Kidney glomerular epithelial cell (primary cell): ENCODE data around the gene PER2.
A peak's percentile ranks its signal among the peaks of the same experiment; 100 is the strongest.

Source experiments
- DNase-seq: peaks from one replicate; lab custom pipeline; 2025; lab: John Stamatoyannopoulos, UW

PER2 gene

GRCh38 chr2:238308177-238308576 is 19.8 kb upstream of the PER2 start:
- DNase-seq = no peak

DNA sequence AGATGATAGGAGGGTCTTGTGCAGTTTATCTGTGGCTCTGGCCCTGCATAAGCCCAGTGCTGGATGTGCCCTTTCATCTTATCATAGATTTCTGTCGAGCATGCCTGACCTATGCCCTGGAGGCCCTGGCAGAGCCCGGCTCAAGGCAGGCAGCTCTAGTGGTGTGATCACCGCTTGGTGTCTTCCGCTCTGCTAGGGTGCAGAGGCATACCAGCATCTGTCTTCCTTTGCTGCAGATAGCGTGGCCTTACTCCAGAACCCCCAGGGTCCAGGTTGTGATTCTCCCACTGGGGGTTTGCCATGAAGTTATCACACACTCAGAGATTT is 18.2 kb upstream of the PER2 start:
- DNase-seq = no peak

GRCh38 chr2:238305965-238306671 is 17.7 kb upstream of the PER2 start:
- no peak for DNase-seq

- no peak for DNase-seq
Measured at GRCh38 chr2:238305092-238305862, 16.9 kb upstream of the PER2 start.

- no peak for DNase-seq
Measured at GRCh38 chr2:238304116-238304515, 15.7 kb upstream of the PER2 start.

- DNase-seq = no peak
Measured at GRCh38 chr2:238302751-238303150, 14.3 kb upstream of the PER2 start.

DNA sequence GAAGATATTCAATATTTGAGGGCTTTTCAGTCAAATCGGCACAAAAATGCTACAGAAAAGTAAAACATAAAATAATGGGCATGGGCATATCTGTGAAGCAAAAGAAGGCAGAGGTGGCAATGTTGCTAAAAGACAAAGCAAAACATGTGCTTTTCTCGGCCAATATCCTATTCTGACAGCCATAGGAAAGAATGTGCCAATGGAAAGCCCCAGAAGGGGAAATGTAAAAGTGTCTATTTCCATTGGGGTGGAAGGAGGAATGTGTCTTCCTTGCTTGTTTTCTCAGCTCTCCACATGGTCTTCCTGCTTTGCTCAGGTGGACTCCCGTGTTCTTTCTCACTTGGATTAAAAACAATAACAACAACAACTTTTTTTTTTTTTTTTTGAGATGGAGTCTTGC is 13.7 kb upstream of the PER2 start:
- DNase-seq = no peak

DNA sequence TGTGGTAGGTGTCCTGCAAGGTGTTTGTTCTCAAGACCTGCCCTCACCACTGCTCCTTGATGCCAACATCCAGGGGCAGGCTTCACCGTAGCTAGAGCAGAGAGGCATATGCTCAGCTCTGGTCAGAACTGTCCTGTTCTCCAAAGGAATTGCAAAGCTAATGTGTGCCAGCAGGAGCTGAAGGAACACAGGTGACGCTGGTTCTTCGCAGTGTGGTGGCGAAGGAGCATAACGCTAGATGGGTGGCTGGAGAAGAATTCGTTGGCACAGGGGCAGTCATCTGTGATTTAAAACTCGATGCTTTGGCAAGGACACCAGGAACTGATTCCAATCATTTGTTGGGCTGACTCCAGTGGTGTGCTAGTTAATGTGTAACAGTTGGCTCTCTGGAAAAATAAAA is 11.4 kb upstream of the PER2 start:
- DNase-seq = peak; percentile 25

DNA sequence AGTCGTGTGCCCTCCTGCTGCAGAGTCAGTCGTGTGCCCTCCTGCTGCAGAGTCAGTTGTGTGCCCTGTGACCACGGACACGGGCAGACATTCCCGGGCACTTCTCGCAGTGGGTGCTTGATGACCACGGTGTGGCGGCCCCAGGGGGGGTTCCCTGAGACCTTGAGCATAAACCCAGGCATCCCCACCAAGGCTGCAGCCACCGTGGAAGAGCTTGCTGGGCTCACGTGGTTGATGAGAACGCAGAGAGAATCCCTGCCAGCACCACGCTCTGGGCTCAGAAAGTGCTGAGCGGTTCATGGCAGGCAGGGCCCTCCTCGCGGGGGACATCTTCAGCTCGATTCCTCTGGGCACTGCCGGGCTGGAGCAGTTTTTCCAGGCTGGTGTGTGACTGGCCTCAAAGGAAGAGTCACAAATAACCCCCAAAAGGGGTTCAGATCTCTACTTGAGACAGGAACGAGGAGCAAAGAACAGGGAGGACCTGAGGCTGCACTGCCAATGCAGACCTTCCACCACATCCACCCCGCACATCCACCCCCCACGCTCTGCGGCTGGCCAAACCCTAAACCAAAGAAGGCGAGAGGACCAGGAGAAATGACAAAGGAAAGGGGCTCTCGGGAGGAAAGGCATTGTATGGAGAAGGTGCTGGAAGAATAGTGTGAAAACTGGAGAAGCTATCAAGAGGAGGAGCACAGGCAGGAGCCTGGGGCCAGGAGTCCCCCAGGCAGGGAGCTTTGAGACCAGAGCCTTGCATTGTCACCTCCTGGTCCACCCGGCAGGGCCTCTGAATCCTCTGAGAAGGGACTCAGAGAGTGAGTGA is 8.4 kb upstream of the PER2 start:
- no peak for DNase-seq

DNA sequence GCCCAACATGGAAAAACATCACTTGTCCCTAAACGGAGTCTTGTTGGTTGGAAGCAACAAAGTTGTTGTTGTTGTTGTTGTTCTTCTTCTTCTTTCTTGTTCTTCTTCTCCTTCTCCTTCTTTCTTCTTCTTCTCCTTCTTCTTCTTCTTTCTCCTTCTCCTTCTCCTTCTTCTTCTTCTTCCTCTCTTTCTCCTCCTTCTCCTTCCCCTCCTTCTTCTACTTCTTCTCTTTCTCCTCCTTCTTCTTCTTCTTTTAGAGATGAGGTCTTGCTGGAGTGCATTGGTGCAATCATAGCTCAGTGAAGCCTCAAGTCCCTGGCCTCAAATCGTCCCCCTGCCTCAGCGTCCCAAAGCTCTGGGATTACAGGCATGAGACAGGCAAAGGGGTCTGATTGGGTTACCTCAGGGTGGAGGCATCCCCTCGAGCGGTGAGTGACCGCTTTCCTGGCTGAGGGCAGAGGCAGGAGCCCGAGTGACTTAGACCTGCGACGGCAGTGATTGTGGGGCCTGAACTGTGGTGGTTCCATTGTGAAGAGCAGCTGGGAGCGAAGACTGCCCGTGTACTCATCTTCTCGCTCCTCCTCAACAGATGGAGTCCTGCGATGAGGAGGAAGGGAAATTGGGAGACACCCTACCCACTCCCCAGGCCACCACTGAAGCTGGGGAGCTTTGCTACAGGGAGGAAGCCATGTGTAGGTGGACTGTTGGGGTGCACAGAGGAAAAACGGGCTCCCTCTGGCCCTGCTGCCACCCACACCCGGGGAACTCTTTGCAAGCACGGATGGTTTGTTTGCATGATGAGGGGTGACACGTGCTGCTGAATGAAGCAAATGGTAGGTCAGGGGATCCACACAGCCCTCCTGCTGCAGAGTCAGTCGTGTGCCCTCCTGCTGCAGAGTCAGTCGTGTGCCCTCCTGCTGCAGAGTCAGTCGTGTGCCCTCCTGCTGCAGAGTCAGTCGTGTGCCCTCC is 7.0 kb upstream of the PER2 start:
- no peak for DNase-seq

GRCh38 chr2:238294393-238295143 is 6.2 kb upstream of the PER2 start:
- no peak for DNase-seq

- no peak for DNase-seq
Measured at GRCh38 chr2:238294046-238294392, 5.6 kb upstream of the PER2 start.

GRCh38 chr2:238291550-238292281 is 3.3 kb upstream of the PER2 start:
- DNase-seq = no peak

DNA sequence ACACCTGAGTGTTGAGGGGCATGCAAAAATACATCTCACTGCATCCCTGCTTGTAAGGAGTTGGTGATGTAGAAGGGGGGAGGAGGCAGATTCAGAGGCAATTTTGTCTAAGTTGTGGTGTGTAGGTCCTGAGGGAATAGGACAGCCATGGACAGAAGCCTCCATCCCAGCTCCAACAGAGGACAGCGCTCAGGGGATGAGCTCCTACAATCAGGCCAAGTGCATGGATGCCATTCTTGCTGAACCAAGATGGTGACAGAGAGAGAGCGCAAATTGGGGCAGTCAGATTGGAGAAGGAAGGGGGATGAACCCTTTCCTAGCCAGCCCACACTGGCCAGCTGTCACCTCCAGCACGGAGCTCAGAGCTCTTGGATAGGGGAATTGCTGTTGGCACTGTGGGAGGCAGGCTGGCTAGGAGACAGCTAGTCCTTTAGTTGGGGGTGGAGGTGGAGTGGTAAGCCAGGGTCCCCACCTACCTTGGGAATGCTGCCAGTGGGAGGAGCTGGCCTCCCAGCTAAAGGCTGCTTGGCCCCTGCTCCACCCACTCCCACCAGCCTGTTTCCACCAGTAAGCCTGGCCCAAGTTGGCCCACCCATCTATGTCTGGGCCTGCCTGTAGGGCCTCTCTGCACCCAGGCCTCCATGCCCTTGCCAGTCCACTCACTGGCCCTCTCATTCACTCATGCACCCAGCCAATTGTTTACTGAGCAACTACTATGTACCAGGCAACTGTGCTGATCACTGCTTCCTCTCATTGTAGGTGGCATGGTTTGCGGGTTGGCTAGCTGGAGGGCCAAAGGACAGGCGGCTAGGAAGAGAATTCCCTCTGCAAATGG is 2.5 kb upstream of the PER2 start:
- no peak for DNase-seq

DNA sequence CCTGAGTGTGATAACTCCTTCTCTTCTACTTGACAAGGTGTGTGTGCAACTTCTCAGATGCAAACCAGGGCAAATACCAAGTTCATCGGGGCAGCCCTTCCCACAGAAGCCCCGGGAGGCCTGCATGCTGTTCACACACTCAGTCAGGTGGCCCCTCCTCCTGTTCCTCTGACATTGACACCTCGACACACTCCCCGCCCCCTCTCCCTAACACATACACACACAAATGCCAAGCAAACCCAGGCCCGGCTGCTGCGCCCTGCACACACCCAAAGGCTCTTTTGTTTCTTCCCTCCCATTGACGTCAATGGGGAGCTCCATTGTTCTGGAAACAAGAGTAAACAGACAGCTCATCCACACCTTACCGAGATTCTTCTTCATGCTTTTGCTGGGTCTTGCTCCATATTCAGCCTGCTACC is 1.7 kb upstream of the PER2 start:
- no peak for DNase-seq

GRCh38 chr2:238289574-238289973 is 1.2 kb upstream of the PER2 start:
- no peak for DNase-seq

GRCh38 chr2:238288650-238289573 is 502 bp upstream of the PER2 start:
- DNase-seq = peak; percentile 93

GRCh38 chr2:238286987-238287736 is 1.2 kb downstream of the PER2 start:
- no peak for DNase-seq
